ENCODE results near the gene TBC1D22A.

TBC1D22A gene

DNA sequence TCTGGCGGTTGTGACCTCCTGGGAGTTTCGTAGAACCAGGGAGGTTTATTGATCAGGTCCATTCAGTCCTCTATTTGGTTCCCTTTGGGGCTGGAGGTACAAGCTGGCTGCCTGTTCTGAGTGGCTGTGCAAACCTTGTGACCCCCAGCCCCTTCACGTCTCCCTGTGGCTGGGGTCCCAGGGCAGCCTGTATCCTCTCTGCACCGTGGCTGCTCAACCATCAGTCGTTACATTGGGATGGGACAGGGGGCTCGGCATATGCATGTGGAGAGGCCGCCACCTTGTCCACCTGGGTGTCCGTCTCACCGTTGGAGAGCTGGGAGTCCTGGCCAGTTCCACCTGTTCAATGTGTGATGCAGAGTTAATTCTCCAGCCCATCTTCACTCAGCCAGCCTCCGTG lies 195.7 kb downstream of the TBC1D22A start:
- no peak for DNase-seq (ENCODE audit: low read depth in 2 of 2)

DNA sequence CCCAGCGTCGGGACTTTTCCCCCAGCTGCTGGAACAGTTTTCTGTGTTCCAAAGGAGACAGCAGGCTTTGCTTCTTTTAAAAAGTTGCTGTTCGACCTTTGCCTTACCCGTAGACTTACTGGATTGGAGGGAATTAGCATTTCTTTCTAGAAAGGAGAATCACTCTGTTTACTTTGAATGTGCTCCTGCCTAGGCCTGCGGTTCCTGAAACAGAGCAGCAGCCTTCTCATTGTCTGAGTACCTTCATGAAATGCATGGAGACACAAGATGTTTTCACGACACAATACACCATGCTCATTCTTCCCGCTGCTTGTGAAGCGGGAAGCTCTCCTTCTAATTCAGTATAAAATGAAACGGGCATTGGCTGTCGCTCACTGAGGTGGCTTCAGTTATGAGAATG lies 196.2 kb downstream of the TBC1D22A start:
- no peak for DNase-seq (ENCODE audit: low read depth in 2 of 2)

DNA sequence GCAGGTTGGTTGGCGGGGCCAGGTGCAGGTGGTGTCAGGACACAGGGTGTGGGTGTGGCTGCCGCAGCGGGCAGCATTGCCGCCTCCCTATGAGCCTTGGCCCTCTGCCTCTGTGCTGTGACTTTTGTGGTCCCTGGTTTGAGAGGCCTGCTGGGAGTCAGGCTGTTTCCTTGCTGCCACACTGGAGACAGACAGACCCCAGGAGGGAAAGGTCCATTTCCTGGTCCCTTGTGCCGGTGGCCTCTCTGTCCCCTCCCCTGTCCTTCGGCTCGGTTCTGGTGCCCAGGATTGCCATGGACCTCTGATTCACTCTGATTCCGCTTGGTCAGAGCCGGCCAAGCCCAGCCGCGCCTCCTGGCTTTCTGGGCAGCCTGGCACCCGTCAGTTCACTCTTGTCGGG lies 196.9 kb downstream of the TBC1D22A start:
- DNase-seq (ENCODE audit: low read depth in 2 of 2): no peak

DNA sequence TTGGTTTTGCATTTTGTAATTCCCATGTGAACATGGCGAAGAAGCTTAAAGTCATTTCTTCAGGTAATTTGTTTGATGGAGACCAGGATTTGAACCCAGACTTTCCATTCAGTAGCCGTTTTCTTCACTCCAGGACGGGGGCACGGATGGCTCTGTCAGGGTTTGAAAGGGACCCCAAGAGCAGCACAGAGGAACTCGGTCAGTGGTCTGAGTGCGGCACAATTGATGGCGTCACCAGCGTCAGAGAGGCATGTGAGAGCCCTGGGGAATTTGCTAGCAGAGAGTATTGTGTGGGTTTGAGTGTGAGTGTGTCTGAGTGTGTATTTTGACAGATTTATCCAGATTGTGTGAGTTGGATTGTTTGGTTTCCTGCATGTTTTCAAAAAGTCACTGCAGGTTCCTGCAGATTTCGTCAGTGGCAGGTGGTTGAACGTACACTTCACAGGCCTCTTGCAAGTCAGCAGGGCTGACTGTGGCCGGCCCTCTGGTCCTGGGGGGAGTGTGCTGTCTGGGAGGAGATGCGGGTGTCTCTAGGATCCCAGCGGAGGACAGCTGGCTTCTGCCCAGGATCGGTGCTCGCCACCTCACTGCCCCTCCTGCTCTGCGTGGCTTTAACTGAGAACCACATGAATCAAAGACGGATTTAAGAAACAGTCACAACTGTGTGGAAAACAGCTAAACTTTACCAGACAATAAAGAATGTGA lies 199.3 kb downstream of the TBC1D22A start:
- DNase-seq (ENCODE audit: low read depth in 2 of 2): no peak

DNA sequence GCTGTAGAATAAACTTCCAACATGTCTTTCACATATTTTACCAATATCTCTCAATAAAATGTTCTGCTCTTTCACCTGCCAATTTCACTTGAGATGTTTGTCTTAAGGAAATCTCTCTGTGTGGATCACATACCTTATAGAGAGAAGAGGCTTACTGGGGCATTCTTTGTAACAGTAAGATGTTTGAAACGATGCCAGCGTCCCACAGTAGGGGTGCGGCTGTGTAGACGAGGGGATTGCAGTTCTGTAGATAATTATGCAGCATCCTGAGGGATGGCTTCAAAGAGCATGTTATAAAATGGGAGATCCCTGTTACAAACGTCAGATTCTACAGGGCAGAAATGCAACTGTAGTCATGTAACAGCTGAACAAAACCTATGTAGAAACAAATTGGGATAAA lies 200.0 kb downstream of the TBC1D22A start:
- DNase-seq (ENCODE audit: low read depth in 2 of 2): no peak

DNA sequence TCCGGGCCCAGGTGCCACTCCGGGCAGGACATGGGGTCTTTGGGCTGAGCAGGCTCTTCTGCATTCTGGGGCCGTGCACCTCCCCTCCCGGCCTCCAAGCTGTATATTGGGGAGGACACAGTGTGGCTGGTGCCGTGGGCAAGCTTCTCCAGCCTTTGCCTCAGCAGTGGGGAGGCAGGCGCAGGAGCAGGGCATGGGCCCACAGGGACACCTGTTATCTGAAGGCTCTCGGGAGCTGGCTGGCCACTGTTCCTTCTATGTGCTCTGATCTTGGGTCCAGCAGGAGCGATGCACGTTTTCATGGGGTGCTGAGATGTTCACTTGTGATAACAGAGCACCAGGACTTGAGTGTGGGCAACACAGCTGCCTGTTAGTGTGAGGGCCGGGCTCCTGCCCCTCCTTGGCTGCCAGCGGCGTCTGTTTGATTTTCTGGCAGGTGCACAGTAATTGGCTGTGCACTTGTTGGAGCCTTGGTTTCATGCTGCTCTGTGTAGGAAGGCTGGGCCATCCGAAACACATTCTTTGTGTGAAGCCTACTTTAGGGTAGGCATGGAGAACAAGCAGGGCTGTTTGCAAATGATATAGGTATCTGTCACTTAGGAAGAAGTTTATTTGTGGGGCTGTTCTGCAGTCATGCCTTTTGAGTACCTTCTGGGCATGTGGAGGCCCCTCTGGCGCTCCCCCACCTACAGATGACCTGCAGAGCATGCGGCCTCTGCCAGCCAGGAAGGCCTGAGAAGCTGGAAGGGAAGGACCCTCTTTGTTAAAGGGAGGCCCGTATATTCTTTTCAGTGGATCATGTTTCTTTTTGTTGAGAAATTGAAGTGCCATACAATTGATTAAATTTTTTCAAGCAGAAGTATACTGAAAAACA lies 201.5 kb downstream of the TBC1D22A start:
- no peak for DNase-seq (ENCODE audit: low read depth in 2 of 2)

DNA sequence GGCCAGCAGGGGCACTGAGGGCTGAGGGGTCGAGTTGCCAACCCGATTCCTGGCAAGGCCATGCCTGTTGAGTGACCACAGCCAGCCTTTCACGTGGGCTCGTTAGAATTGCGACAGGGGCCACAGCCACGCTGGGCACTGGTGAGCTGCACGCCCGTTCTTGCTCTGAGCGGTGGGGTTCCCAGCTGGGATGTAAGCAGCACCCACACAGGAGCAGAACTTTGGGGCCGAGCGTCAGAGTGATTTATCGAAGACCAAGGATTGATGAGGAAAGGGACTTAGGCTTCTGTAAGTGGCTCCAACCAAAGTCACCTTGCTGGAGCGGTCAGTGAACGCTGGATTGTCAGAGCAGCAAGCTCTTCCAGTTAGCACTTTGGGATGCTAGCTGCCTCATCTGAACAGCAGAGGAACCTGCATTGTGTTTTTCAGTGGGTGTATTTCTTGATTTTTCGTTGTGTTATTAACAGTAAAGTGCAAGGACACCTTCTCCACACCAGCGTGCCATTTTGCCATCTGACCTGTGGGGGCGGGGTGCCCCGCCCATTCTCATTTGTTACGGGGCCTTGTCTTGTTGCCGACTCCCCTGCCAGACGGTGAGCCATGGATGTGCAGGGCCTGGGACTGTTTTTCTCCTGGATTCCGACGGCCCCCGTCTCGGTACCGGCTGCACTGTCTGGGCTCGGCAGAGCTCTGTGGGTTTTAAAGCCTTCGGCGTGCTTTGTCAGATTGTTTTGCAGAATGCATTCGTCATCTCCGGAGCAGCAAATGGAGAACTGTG lies 202.5 kb downstream of the TBC1D22A start:
- DNase-seq (ENCODE audit: low read depth in 2 of 2): no peak

DNA sequence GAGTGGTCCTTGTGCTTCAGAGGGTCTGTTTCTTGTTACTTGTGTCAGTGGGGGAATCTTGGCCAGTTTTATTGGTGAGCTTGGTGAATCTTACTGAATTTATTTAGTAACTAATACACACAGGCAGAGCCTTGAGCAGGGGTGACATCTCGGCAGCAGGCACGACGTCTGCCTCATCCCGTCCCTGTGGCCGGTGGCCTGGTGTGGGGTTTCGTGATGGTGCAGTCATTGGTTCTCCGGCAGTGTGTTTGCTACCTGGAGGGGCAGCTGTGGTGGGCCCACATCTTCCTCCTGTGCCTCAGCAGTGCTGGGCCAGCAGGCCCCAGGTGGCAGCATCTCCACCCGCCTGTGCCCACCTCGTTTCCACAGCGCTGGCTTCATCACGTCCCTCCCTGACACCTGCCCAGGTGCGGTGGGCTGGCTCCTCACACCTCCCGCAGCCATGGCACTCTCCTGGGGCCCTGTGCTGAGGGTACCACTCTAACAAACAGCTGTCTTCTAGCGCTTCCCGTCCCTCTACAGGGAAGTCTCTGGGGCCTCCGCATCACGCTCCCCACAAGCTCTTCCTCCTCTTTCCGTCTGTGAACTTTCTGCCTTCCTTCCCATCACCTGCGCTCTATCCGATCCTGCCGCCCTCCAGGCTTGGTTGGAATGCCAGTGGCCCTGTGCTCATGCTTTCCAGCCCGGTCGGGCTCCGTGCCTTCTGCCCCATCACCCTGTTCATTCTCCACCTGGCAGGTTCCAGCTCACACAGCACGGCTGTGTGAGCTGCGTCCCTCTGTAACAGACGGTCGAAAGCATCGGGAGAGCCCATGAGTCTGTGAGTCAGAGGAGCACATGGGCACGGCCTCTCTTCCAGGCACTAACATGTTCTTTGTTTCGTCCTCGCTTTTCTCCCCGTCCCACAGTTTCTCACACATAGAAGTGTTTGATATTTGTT lies 203.4 kb downstream of the TBC1D22A start:
- no peak for DNase-seq (ENCODE audit: low read depth in 2 of 2)

DNA sequence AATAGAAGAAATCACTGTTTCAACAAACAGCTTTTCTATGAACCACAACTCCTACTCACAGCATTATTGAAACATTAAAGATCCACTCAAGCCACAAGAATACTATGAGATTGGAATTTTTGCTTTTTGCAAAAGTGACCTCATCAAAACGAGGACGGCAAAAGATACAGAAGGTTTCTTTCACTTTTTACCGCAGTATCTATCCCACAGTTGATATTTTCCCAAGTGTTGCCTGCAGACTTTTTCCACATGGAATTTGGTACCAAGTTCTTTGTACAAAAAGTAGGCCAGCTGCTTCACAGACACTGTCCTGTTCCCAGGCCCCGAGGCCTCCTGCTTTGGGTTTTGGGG lies 204.0 kb downstream of the TBC1D22A start:
- no peak for DNase-seq (ENCODE audit: low read depth in 2 of 2)

DNA sequence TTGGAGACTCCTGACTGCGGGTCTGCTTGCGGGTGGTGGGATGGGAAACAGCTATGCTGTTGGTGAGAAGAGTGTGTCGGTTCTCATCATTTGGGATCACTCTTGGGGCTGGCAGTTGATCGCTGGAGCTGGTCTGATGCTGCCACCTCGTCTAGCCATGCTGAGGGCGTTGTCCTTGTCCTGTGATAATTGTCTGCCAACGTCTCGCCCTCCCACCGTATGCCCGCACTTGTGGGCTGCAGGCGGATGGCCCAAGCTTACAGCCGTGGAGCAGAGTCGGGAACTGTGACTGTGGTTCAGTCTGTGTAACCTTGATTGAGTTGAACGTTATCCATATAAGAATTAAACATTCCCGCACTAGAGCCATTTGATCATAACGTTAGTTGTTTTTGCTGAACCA lies 204.4 kb downstream of the TBC1D22A start:
- no peak for DNase-seq (ENCODE audit: low read depth in 2 of 2)

DNA sequence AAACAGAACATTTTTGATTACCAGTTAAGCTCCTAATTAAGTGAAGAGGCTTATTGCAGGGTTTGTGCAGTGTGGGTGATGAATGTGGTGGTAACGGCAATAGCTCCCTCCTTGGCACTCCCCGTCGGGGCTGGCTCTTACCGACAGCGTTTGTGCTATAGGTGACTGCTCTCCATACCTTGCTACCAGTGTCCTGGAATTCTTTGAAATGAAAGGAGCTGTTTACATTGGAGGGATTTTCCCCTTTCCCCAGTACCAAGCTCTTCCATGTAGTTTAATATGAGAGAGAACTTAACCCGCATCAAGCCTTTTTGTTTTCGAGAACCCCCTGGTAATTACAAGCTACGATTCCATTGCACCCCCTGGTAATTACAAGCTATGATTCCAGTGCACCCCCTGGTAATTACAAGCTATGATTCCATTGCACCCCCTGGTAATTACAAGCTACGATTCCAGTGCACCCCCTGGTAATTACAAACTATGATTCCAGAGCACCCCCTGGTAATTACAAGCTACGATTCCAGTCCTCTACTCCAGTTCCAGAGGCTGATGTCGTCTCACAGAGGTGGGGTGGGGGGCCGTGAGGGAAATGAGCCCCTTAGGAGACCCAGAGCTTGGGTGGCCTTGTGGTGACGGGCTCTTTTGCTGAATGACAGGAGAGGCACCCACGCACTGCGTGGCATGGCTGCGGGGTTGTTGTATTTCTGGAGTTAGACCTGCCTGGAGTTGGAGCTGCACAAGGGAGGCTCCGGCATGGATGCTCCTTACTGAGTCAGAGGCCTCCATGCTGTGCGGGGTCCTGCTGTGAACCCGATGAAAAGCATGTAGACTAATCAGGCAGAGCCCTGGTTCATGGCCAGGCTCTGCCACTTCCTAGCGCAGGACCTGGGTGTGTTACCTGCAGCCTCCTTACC lies 205.3 kb downstream of the TBC1D22A start:
- no peak for DNase-seq (ENCODE audit: low read depth in 2 of 2)

DNA sequence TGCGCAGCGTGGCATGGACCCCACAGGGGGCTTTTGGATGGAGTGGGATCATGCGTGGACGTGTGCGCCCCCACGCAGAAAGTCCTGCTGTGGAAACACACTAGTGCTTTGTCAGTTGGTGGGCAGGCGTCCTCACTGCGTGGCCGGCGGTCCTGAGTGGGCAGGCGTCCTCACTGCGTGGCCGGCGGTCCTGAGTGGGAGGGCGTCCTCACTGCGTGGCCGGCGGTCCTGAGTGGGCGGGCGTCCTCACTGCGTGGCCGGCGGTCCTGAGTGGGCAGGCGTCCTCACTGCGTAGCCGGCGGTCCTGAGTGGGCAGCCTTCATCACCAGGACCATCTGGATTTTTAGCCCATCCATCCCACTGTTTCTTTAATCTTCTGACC lies 205.9 kb downstream of the TBC1D22A start:
- DNase-seq (ENCODE audit: low read depth in 2 of 2): no peak

DNA sequence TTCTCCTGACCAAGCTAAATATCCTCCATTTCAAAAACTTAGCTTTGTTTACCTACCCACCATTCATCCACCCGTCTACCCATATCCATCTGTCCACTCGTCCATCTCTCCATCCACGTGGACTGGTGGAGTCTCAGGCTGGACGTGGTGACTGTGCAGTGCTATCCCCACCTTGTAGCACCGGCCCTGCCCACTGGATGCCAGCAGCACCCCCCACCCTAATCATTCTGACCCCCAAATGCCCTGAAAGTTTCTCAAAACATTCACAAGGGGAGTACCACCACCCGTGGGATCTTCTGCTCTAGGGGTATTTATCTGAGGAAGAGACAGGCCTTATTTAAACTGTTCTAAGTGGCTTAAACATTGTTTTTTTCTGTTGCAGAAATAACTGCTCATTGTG lies 206.4 kb downstream of the TBC1D22A start:
- DNase-seq (ENCODE audit: low read depth in 2 of 2): no peak

DNA sequence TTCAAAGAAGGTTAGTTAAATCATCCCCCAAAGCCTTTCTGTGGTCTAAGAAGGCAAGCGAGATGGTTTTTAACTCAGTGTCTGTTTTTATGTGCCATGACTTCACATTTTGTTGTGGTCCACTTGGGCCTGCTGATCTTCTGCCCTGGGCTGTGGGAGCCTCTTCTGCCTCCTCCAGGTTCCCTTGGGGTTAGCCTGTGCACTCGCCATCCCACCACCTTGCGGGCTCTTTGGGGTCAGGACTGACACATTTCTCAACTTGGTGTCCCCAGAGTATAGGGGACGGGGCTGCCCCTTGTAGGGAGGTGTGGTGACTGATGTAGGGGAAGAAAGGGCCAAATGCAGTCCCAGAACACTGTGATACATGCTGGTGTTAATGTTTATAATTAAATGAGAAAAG lies 207.0 kb downstream of the TBC1D22A start:
- DNase-seq (ENCODE audit: low read depth in 2 of 2): peak in 1 of 2 experiments; percentile 42

DNA sequence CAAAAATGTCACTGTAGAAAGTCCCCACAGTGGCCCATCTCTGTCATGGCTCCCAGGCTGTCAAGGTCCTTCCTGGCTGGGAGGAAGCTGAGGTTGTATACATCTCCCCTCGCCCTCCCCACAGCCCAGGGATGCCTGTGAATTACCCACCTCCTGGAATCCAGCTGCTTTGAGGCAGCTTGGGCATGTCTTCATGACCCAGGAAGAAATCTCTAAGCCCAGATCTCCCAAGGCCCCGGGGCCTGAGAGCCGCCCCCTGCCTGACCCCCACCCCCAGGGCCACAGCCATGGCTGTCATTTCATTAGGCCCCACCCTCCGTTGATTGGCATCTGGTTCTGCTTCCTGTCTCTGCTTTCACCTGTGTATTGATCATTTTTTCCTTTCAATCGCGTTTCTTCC lies 207.5 kb downstream of the TBC1D22A start:
- DNase-seq (ENCODE audit: low read depth in 2 of 2): no peak

DNA sequence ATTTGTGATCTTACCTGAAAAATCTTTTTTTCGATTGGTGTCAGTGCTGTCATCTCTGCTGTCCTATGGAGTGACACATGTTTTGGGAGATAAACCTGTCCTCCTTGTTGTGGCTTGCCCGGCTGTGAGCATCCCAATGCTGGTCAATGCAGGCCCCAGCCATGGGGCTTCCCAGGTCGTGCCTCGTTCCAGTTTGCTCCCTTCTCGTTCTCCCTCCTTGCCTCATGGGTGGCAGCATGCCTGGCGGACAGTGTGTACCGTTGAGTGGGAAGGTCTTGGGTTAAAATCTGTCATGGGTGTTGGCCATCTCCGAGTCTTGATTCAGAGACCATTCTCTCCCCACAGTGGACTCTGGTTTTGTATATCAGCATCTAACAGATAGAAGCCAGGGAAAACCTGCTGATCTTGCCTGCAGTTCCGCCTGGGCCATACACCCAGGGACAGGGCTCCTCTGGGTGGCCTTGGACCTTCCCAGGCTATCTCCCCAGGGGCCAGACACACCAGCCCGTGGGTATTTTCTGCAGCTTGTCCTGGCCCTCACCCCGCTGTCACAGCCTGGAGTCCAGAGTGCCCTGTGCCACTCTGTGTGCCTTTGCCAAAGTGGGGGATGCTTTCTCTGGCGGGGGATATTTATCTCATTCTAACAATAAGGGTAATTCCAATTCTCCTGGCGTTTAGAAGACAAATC lies 208.1 kb downstream of the TBC1D22A start:
- DNase-seq (ENCODE audit: low read depth in 2 of 2): no peak

DNA sequence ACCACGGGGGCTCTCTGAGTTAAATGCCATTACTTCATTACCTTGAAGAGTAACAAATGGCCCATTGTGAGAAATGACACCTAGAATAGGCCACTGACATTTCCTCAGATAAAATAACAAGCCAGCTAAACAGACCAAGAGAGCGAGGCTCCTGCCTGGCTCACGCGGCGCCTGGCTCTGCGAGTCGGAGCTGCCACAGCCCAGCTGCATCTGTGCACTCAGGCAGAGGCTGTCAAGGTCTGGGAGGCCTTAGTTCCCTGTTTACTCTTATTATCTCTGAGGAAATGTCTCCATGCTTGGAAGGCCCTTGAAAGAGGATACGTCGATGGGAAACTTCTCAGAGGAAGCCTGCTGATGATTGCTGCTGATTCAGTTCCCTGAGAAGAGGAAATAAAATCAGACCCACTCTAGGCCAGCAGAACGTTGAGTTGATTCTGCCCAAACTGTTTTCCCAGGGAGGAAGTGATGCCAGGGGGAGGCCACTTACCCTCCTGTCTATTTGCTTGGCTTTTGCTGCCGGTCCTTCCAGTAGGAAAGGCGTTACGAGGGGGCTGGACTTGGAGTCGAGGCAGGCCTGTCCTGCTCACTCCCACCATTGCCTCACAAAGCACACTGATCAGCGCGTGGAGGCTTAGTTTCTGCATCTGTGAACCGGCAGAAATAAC lies 208.8 kb downstream of the TBC1D22A start:
- no peak for DNase-seq (ENCODE audit: low read depth in 2 of 2)

DNA sequence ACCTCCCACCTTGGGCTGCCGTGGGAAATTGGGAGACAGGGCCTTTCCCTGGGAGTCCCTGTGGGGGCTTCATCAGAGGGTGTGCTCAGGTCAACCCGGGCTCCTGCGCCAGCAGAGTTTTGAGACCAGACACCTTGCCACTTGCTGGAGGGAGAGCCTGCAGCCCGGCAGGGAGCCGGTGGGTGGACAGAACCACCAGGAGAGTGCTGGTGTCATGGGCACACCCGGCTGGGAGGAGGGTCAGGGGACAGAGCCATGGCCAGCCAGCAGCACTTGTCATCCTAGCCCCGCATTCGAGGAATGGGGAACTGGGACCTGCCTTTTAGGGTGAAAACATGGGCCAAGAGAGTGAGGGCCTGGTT lies 209.3 kb downstream of the TBC1D22A start:
- DNase-seq (ENCODE audit: low read depth in 2 of 2): no peak

DNA sequence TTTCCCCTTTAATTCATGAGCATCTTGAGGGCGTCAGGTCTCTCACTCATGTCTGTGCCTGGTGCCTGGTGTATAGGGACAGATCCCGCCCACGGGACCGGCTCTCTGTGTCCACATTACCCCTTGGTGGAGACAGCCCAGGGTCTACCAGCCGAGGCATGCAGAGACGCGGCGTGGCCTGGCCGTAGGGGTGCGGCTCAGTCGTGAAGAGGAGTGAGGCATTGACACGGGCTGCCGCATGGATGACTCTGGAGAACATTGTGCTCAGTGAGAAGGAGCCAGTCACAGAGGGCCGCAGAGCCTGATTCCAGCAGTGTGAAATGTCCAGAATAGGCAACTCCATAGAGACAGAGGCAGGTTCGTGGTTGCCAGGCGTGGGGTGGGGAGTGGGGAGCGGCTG lies 209.8 kb downstream of the TBC1D22A start:
- no peak for DNase-seq (ENCODE audit: low read depth in 2 of 2)

Data from stimulated activated CD4-positive, alpha-beta T cell treated with anti-CD3 and anti-CD28 coated beads, Interleukin-12 subunit alpha, Interleukin-12 subunit beta, amount 100 ng/mL, for 24 hours (primary cell).